ENCODE measurements around the gene PPP1R12C. TPM values are rescaled to one million over a fixed set of nuclear protein-coding genes. Genes with fewer than 3 reads are reported as not detected.

PPP1R12C gene
- total RNA-seq, 1 experiment from 2014 or later, result 79.9 TPM

GRCh38 chr19:55136399-55137102, 19.1 kb upstream of the PPP1R12C start:
- Histone ChIP-seq H4K91ac (ENCODE audit: insufficient read length, low read depth, low read length) (no peak overlapping the region), H3K4me2 (ENCODE audit: insufficient read depth, insufficient read length, low read length) (no peak overlapping the region), H2AFZ (ENCODE audit: low read length) (no peak overlapping the region), H3K4ac (ENCODE audit: low read depth, low read length) (no peak overlapping the region), H3K4me1 (ENCODE audit: insufficient read depth, low read length) (no peaks in the 10 kb centered on the region; the same call in 1 of the 2 replicates), H3K79me1 (ENCODE audit: insufficient read depth, low read depth, low read length, poor library complexity, severe bottlenecking) (no peaks in the 10 kb centered on the region), H3K27ac (ENCODE audit: insufficient read length, low read depth, low read length) (no peak overlapping the region), H3K14ac (ENCODE audit: insufficient read depth, low read length) (no peak overlapping the region), H2BK20ac (ENCODE audit: low read depth, low read length, poor library complexity, severe bottlenecking) (no peak overlapping the region), H3K27me3 (ENCODE audit: insufficient read depth, low read length) (no peaks in the 10 kb centered on the region), H4K20me1 (ENCODE audit: control insufficient read depth, insufficient read depth, insufficient read length) (no peaks in the 10 kb centered on the region), H2BK5ac (ENCODE audit: insufficient read length, low read length) (no peak overlapping the region), H3K23ac (ENCODE audit: insufficient read length, low read depth, low read length) (no peak overlapping the region), H3K23me2 (ENCODE audit: insufficient read length, low read depth, low read length, poor library complexity, severe bottlenecking) (no peaks in the 10 kb centered on the region), H3K56ac (ENCODE audit: insufficient read length, low read depth, low read length) (no peak overlapping the region), H3K9ac (ENCODE audit: extremely low read depth, insufficient read length, low read length) (no peak overlapping the region), H4K5ac (ENCODE audit: insufficient read length, low read depth, low read length) (no peak overlapping the region), H3K9me3 (ENCODE audit: control insufficient read depth, low read depth, low read length) (no peaks in the 10 kb centered on the region), H3K18ac (ENCODE audit: insufficient read length, low read depth, low read length) (no peak overlapping the region), H3T11ph (ENCODE audit: low read length) (no peak overlapping the region), H4K8ac (replicated peaks; ENCODE audit: insufficient read length, low read depth, low read length) (no peak overlapping the region), H3K79me2 (ENCODE audit: insufficient read depth, low read length) (no peaks in the 10 kb centered on the region), H2BK120ac (ENCODE audit: low read depth, low read length, poor library complexity, severe bottlenecking) (no peak overlapping the region), H2BK15ac (ENCODE audit: low read depth, low read length) (no peak overlapping the region), H2AK5ac (ENCODE audit: insufficient read length, low read length) (no peak overlapping the region), H2BK12ac (ENCODE audit: insufficient read length, low read depth, low read length) (no peak overlapping the region)
- peaks cover 12 to 26% of the 10 kb centered on the region in 2 experiments for H3K4me1 Mint-ChIP-seq
- DNase-seq, result no peak
- TF ChIP-seq CTCF (conservative IDR thresholded peaks at IDR 0.05), result no peak
- WGBS (ENCODE audit: extremely low coverage, insufficient read length, low lambda C conversion rate), result no CpG with 5 or more reads among the region's 17 CpGs
- H3K36me3 Mint-ChIP-seq (ENCODE audit: insufficient read depth in 1 of 3, low read depth in 3 of 3), result peaks cover 16 to 65% (median 37%) of the 10 kb centered on the region in 3 experiments
- H3K9me3 Mint-ChIP-seq, result no peaks in the 10 kb centered on the region
- H3K27ac Mint-ChIP-seq, result no peak overlapping the region
- H3K27me3 Mint-ChIP-seq (ENCODE audit: low read depth), result no peaks in the 10 kb centered on the region
- no peak overlapping the region for H3K4me3 Mint-ChIP-seq

All from H9 (cell line).